ENCODE results near the gene INA.
A peak's percentile ranks its signal among the peaks of the same experiment; 100 is the strongest.

The INA gene

GRCh38 chr10:103276896-103277712 lies at the start of gene INA:
TSS of gene INA (plus strand) at chr10:103277138. CDS start at chr10:103277212, 74 bp downstream.
- H3K27ac ChIP-seq (ENCODE audit: poor library complexity, severe bottlenecking) = no peak within 1 kb of the TSS
- peaks cover 33% of the 10 kb centered on the region for H3K27me3 ChIP-seq (ENCODE audit: insufficient read depth, poor library complexity, severe bottlenecking)
- DNase-seq (ENCODE audit: low spot score) = no peak
- ATAC-seq (ENCODE audit: low read depth) = peak; percentile 43
- peaks cover 9% of the 10 kb centered on the region for H3K4me1 ChIP-seq (ENCODE audit: insufficient read depth, poor library complexity, severe bottlenecking)
- no peaks in the 10 kb centered on the region for H3K9me3 ChIP-seq (ENCODE audit: severe bottlenecking)
- peak; percentile 38 for TF ChIP-seq CTCF (IDR thresholded peaks at IDR 0.05; ENCODE audit: poor library complexity, severe bottlenecking)
- H3K36me3 ChIP-seq (ENCODE audit: low read depth) = no peaks in the 10 kb centered on the region
- peak within 1 kb of the TSS; percentile 26 for H3K4me3 ChIP-seq (ENCODE audit: severe bottlenecking)

GRCh38 chr10:103227416-103227815 lies 49.5 kb upstream of the INA start:
- peak; percentile 19; the same call in 2 of the 3 replicates for ATAC-seq (ENCODE audit: low read depth)

GRCh38 chr10:103231047-103231551 lies 45.8 kb upstream of the INA start:
- no peak for TF ChIP-seq CTCF (IDR thresholded peaks at IDR 0.05; ENCODE audit: poor library complexity, severe bottlenecking)
- ATAC-seq (ENCODE audit: low read depth) (peak; percentile 88), DNase-seq (ENCODE audit: low spot score) (peak; percentile 76)
- Histone ChIP-seq H3K9me3 (ENCODE audit: severe bottlenecking) (no peaks in the 10 kb centered on the region), H3K4me3 (ENCODE audit: severe bottlenecking) (no peak overlapping the region), H3K27ac (ENCODE audit: poor library complexity, severe bottlenecking) (peak overlapping the region; percentile 99), H3K27me3 (ENCODE audit: insufficient read depth, poor library complexity, severe bottlenecking) (no peaks in the 10 kb centered on the region), H3K4me1 (ENCODE audit: insufficient read depth, poor library complexity, severe bottlenecking) (peaks cover 49% of the 10 kb centered on the region), H3K36me3 (ENCODE audit: low read depth) (no peaks in the 10 kb centered on the region)

More at GRCh38 chr10:103227416-103227815, 49.5 kb upstream of the INA start:
- Histone ChIP-seq H3K27ac (ENCODE audit: poor library complexity, severe bottlenecking) (peak overlapping the region; percentile 99), H3K9me3 (ENCODE audit: severe bottlenecking) (peaks cover 6% of the 10 kb centered on the region), H3K4me3 (ENCODE audit: severe bottlenecking) (no peak overlapping the region), H3K4me1 (ENCODE audit: insufficient read depth, poor library complexity, severe bottlenecking) (peaks cover 38% of the 10 kb centered on the region), H3K27me3 (ENCODE audit: insufficient read depth, poor library complexity, severe bottlenecking) (no peaks in the 10 kb centered on the region), H3K36me3 (ENCODE audit: low read depth) (no peaks in the 10 kb centered on the region)
- TF ChIP-seq CTCF (IDR thresholded peaks at IDR 0.05; ENCODE audit: poor library complexity, severe bottlenecking) = no peak
- no peak for DNase-seq (ENCODE audit: low spot score)

- Histone ChIP-seq H3K27me3 (ENCODE audit: insufficient read depth, poor library complexity, severe bottlenecking) (no peaks in the 10 kb centered on the region), H3K27ac (ENCODE audit: poor library complexity, severe bottlenecking) (peak overlapping the region; percentile 99), H3K4me1 (ENCODE audit: insufficient read depth, poor library complexity, severe bottlenecking) (peaks cover 44% of the 10 kb centered on the region), H3K36me3 (ENCODE audit: low read depth) (no peaks in the 10 kb centered on the region), H3K4me3 (ENCODE audit: severe bottlenecking) (no peak overlapping the region), H3K9me3 (ENCODE audit: severe bottlenecking) (no peaks in the 10 kb centered on the region)
- ATAC-seq (ENCODE audit: low read depth) = no peak
- DNase-seq (ENCODE audit: low spot score) = no peak
- TF ChIP-seq CTCF (IDR thresholded peaks at IDR 0.05; ENCODE audit: poor library complexity, severe bottlenecking) = no peak
Observed at GRCh38 chr10:103232131-103232673, 44.7 kb upstream of the INA start.
